Sigmoid colon (tissue), 7 donors: Measurements from ENCODE around the gene CERS6. TPM values are rescaled to one million over a fixed set of nuclear protein-coding genes. Genes with fewer than 3 reads are reported as not detected.
A peak's percentile ranks its signal among the peaks of the same experiment; 100 is the strongest.

Source experiments
- DNase-seq: peaks from one replicate; pipeline ENCODE4 v3.0.0-alpha.2; 2019
- H3K27ac ChIP-seq, 4 donors: fragments of 200-600 bp; sonication (generic); one replicate each; pipeline ENCODE4 v1.5.1; 2016 to 2019; ENCODE audit warnings: mild to moderate bottlenecking in 1 of 4
- H3K27me3 ChIP-seq, 3 donors: fragments of 200-600 bp; sonication (generic); one replicate each; pipeline ENCODE4 v1.5.1; 2019; ENCODE audit warnings: mild to moderate bottlenecking in 1 of 3
- H3K36me3 ChIP-seq, 4 donors: fragments of 200-600 bp; sonication (generic); one replicate each; pipeline ENCODE4 v1.5.1; 2016 to 2019
- H3K4me1 ChIP-seq, 4 donors: fragments of 200-600 bp; sonication (generic); one replicate each; pipeline ENCODE4 v1.5.1; 2017 to 2019
- H3K4me3 ChIP-seq, 4 donors: fragments of 200-600 bp; sonication (generic); one replicate each; pipeline ENCODE4 v1.5.1; 2017 to 2019; ENCODE audit warnings: mild to moderate bottlenecking in 2 of 4, moderate library complexity in 1 of 4
- H3K9me3 ChIP-seq, 4 donors: fragments of 200-600 bp in 3 of 4; sonication (generic) in 3 of 4; one replicate each; pipeline versions ENCODE4 v1.5.1 to v1.6.1; 2013 to 2019
- CTCF ChIP-seq, 4 experiments: fragments of 450-650 bp in 3 of 4; fragments of 200-600 bp in 1 of 4; IDR thresholded peaks; one replicate each; pipeline ENCODE4 v1.5.1; 2016 to 2019; ENCODE audit warnings: antibody characterized with exemption in 4 of 4, mild to moderate bottlenecking in 3 of 4, moderate library complexity in 2 of 4
- EP300 ChIP-seq, 4 donors: sonication (generic); formaldehyde crosslinking; IDR thresholded peaks; one replicate each; pipeline ENCODE4 v1.6.1; 2017; ENCODE audit warnings: antibody characterized with exemption in 4 of 4
- POLR2A ChIP-seq, 2 donors: fragments of 450-650 bp; IDR thresholded peaks; one replicate each; pipeline ENCODE4 v1.6.1; 2016; ENCODE audit warnings: antibody characterized with exemption in 2 of 2, mild to moderate bottlenecking in 2 of 2, moderate library complexity in 2 of 2
- POLR2AphosphoS5 ChIP-seq, 4 donors: sonication (generic); formaldehyde crosslinking; IDR thresholded peaks; one replicate each; pipeline ENCODE4 v1.6.1; 2017; ENCODE audit warnings: antibody characterized with exemption in 4 of 4
- WGBS, 2 donors: extraction: QIAGEN DNeasy Blood & Tissue Kit; methylation state at CpG; one replicate each; pipeline ENCODE4 v1.1.7; 2013; 5-methylcytosine and 5-hydroxymethylcytosine counted together
- intact Hi-C: fragments of 100-400 bp; cut with DNase I; formaldehyde crosslinking; loops from one replicate; pipeline ENCODE4 v1.15.1; 2023
- polyA plus RNA-seq, 3 donors: library from polyadenylated mRNA; stranded (reverse); fragments of 200-250 nt; gene quantifications; one replicate each; pipeline ENCODE4 v1.2.3, GENCODE V29; 2013
- total RNA-seq, 4 donors: library from RNA; depleted of rRNA; stranded (reverse); fragments of >200 nt; gene quantifications; one replicate each; pipeline ENCODE4 v1.1.0, GENCODE V29; 2016
- donor health status: healthy with polysubstance abuse.
- donor health status: Bipolar disorder and iron deficiency.
- donor health status: healthy.

The CERS6 gene
- total and polyA plus RNA-seq, 7 donors, result 4.4 to 21.0 (median 11.2) TPM

- H3K9me3 ChIP-seq, result no peaks in the 10 kb centered on the region
- no peaks in the 10 kb centered on the region for H3K27me3 ChIP-seq
- no peaks in the 10 kb centered on the region for H3K36me3 ChIP-seq
- intact Hi-C loops, result no loop called here
- 28 to 66% methylated on average over 3 of the region's 3 CpGs for WGBS, 2 donors
- TF ChIP-seq POLR2A (IDR thresholded peaks at IDR 0.05) (no peak), EP300 (IDR thresholded peaks at IDR 0.05) (no peak), CTCF (IDR thresholded peaks at IDR 0.05) (no peak), POLR2AphosphoS5 (IDR thresholded peaks at IDR 0.05) (no peak)
- no peak for DNase-seq
- H3K27ac ChIP-seq, result no peak overlapping the region
- H3K4me1 ChIP-seq, result peaks cover 0 to 23% (median 17%) of the 10 kb centered on the region in 4 donors
- H3K4me3 ChIP-seq, result no peak overlapping the region
These were observed 68.9 kb downstream of the CERS6 start for GRCh38 chr2:168525020-168525419.

- 59 to 88% methylated on average over 1 of the region's 1 CpG for WGBS, 2 donors
- H3K4me1 ChIP-seq, result peaks cover 0 to 23% (median 17%) of the 10 kb centered on the region in 4 donors
- no peaks in the 10 kb centered on the region for H3K36me3 ChIP-seq
These were observed 69.8 kb downstream of the CERS6 start for GRCh38 chr2:168525716-168526446.

GRCh38 chr2:168526641-168527040 is 70.6 kb downstream of the CERS6 start:
- peak overlapping the region in 2 of 4 donors; percentile 33 to 76 for H3K27ac ChIP-seq
- 24 to 58% methylated on average over 3 of the region's 3 CpGs for WGBS, 2 donors
- no peaks in the 10 kb centered on the region for H3K36me3 ChIP-seq
- H3K4me1 ChIP-seq, result peaks cover 0 to 23% (median 17%) of the 10 kb centered on the region in 4 donors
- H3K4me3 ChIP-seq, result no peak overlapping the region
- TF ChIP-seq POLR2AphosphoS5 (IDR thresholded peaks at IDR 0.05) (peak; percentile 5 to 56 (median 27)), POLR2A (IDR thresholded peaks at IDR 0.05) (no peak), CTCF (IDR thresholded peaks at IDR 0.05) (no peak), EP300 (IDR thresholded peaks at IDR 0.05) (no peak)
- peak; percentile 78 for DNase-seq
- H3K9me3 ChIP-seq, result no peaks in the 10 kb centered on the region
- no peaks in the 10 kb centered on the region for H3K27me3 ChIP-seq
- intact Hi-C loops, result no loop called here

More at GRCh38 chr2:168525716-168526446, 69.8 kb downstream of the CERS6 start:
- Histone ChIP-seq H3K9me3 (no peaks in the 10 kb centered on the region), H3K4me3 (no peak overlapping the region), H3K27me3 (no peaks in the 10 kb centered on the region), H3K27ac (peak overlapping the region in 2 of 4 donors; percentile 33 to 76)
- no peak for DNase-seq
- TF ChIP-seq CTCF (IDR thresholded peaks at IDR 0.05), result no peak
- no peak for TF ChIP-seq EP300 (IDR thresholded peaks at IDR 0.05)
- TF ChIP-seq POLR2A (IDR thresholded peaks at IDR 0.05), result no peak
- TF ChIP-seq POLR2AphosphoS5 (IDR thresholded peaks at IDR 0.05), result no peak
- intact Hi-C loops, result no loop called here

DNA sequence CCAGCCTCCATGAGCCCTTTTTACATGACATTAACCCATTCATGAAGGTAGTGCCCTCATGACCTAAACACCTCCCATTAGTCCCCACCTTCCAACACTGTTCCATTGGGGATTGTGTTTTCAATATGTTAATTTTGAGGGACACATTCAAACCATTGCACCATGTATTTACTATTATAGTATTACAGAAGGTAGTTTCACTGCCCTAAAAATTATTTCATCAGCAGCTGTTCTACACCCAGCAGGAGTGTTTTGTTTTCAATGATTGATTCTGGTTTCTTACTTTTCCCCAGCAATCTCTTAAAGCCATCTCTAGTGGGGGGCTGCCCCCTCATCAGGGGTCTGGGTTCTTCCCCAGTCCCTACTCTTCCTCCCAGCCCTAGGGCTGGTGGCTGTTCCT is 71.9 kb downstream of the CERS6 start:
- Histone ChIP-seq H3K4me3 (no peak overlapping the region), H3K27ac (peak overlapping the region in 1 of 4 donors; percentile 76), H3K4me1 (peaks cover 0 to 23% (median 17%) of the 10 kb centered on the region in 4 donors), H3K27me3 (no peaks in the 10 kb centered on the region), H3K9me3 (no peaks in the 10 kb centered on the region), H3K36me3 (no peaks in the 10 kb centered on the region)
- no peak for DNase-seq
- TF ChIP-seq POLR2A (IDR thresholded peaks at IDR 0.05) (no peak), EP300 (IDR thresholded peaks at IDR 0.05) (no peak), POLR2AphosphoS5 (IDR thresholded peaks at IDR 0.05) (no peak), CTCF (IDR thresholded peaks at IDR 0.05) (no peak)
- intact Hi-C loops, result no loop called here
